IPS-15b (cell line): ENCODE data around the gene EDA.

ENCODE experiments used
- H3K27me3 ChIP-seq: one replicate; pipeline ENCODE4 v1.6.1; 2013; ENCODE audit warnings: low read length; ENCODE audit not compliant: control insufficient read depth, insufficient read depth
- H3K36me3 ChIP-seq: one replicate; pipeline ENCODE4 v1.6.1; 2013; ENCODE audit warnings: low read length; ENCODE audit not compliant: control insufficient read depth, insufficient read depth
- H3K4me1 ChIP-seq: one replicate; pipeline ENCODE4 v1.6.1; 2013; ENCODE audit warnings: mild to moderate bottlenecking, low read length; ENCODE audit not compliant: control insufficient read depth, insufficient read depth
- H3K4me3 ChIP-seq: one replicate; pipeline ENCODE4 v1.5.1; 2013; ENCODE audit warnings: low read depth, low read length
- H3K9ac ChIP-seq: one replicate; pipeline ENCODE4 v1.6.1; 2013; ENCODE audit warnings: low read depth, mild to moderate bottlenecking, low read length
- H3K9me3 ChIP-seq: one replicate; pipeline ENCODE4 v1.6.1; 2013; ENCODE audit warnings: mild to moderate bottlenecking, low read length; ENCODE audit not compliant: control insufficient read depth, insufficient read depth

The EDA gene

DNA sequence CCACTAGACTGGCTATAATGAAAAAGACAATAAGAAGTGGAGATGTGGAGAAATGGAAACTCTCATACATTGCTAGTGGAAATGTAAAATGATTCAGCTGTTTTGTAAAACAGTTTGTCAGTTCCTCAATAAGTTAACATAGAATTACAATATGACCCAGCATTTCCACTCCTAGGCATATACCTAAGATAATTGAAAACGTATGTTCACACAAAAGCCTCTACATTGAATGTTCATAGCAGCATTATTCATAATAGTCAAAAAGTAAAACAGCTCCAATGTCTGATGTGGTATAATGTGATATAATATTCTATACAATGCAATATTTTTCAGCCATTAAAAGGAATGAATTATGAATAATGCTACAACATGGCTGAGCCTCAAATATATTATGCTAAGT lies 10.2 kb downstream of the EDA start:
- Histone ChIP-seq H3K9ac (no peak overlapping the region), H3K36me3 (no peaks in the 10 kb centered on the region), H3K9me3 (no peaks in the 10 kb centered on the region), H3K4me3 (no peak overlapping the region), H3K4me1 (peaks cover 2% of the 10 kb centered on the region), H3K27me3 (no peaks in the 10 kb centered on the region)

DNA sequence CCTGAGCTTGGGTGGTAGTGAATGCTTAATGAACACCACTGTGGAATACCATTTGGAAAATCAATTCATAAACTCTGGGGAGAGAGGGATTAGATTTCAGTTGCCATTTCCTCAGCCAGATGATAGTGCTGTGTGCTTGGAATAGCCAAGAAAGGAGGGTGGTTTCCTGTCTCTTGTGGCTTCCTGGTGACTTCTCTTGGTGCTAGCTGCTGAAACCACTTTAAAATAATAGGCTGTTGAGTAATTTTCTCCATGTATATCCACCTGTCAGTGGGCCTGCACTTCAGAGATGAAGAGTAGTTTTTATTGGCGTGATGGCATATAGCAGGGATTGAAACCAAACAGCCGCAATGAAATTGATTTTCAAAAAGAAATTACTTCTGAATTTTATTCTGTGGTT lies 11.8 kb downstream of the EDA start:
- peaks cover 2% of the 10 kb centered on the region for H3K4me1 ChIP-seq
- no peaks in the 10 kb centered on the region for H3K36me3 ChIP-seq
- no peaks in the 10 kb centered on the region for H3K9me3 ChIP-seq
- H3K27me3 ChIP-seq, result no peaks in the 10 kb centered on the region
- H3K4me3 ChIP-seq, result no peak overlapping the region
- H3K9ac ChIP-seq, result no peak overlapping the region

DNA sequence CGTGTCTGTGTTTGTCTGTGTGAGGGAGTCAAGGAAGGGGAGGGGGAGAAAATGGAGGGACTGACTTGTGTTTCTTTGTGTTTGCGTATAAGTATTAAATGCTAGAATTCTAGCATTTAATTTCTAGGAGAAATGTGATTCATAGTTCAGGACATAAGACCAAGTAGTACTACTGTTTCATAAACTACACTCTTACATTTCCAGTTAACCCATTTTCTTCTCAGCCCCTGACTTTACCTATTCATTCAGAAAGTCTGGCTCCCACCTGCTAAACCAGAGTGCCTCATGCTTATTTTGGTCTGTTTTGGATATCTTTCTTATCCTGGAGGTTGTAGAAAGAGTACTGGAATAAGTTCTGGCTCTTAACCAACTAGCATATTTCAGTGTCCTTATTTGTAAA lies 14.2 kb downstream of the EDA start:
- Histone ChIP-seq H3K9me3 (no peaks in the 10 kb centered on the region), H3K9ac (no peak overlapping the region), H3K4me3 (no peak overlapping the region), H3K27me3 (no peaks in the 10 kb centered on the region), H3K4me1 (peaks cover 2% of the 10 kb centered on the region), H3K36me3 (no peaks in the 10 kb centered on the region)

DNA sequence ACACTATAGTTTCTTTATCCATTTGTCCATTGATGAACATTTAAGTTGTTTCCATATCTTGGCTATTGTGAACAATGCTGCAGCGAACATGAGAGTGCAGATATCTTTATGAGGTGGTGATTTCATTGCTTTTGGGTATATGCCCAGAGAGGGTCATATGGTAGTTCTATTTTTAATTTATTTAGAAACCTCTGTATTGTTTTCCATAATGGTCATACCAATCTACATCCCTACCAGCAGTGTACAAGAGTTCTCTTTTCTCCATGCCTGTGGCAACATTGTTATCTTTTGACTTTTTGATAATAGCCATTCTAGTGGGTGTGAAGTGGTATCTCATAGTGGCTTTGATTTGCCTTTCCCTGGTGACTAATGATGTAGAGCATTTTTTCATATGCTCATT lies 48.8 kb downstream of the EDA start:
- Histone ChIP-seq H3K4me3 (no peak overlapping the region), H3K36me3 (no peaks in the 10 kb centered on the region), H3K9ac (no peak overlapping the region), H3K9me3 (peaks cover 9% of the 10 kb centered on the region), H3K4me1 (no peaks in the 10 kb centered on the region), H3K27me3 (no peaks in the 10 kb centered on the region)

DNA sequence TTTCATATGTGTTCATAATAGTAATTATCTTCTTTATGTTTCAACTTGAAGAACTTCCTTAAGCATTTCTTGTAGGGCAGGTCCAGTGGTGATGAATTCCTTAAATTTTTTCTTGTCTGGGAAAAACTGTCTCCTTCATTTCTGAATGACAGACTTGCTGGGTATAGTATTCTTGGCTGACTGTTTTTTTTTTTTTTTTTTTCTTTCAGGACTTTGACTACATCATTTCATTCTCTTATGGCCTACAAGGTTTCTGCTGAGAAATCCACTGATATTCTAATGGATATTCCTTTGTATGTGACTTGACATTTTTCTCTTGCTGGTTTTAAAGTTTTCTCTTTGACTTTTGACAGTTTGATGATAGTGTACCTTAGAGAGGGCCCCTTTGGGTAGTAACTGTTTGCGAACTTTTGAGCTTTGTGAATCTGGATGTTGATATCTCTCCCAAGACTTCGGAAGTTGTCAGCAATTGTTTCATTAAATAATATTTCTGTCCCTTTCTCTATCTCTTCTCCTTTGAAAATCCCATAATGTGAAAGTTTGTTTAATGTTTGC lies 54.2 kb downstream of the EDA start:
- H3K9me3 ChIP-seq, result peaks cover 9% of the 10 kb centered on the region

DNA sequence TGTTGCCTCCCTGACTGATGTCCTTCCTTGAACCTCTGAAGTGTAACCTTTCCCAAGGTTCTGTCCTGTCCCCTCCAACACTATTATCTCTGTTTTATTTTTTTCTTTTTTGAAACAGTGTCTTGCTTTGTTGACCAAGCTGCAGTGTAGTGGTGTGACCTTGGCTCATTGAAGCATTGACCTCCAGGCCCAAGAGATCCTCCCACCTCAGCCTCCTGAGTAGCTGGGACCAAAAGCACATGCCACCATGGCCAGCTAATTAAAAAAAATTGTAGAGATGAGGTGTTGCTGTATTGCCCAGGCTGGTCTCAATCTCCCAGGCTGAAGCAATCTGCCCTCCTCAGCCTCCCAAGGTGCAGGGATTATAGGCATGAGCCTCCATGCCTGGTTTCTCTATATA lies 59.0 kb downstream of the EDA start:
- Histone ChIP-seq H3K36me3 (no peaks in the 10 kb centered on the region), H3K4me1 (no peaks in the 10 kb centered on the region), H3K27me3 (no peaks in the 10 kb centered on the region), H3K9ac (no peak overlapping the region), H3K4me3 (no peak overlapping the region), H3K9me3 (no peaks in the 10 kb centered on the region)

More for the DNA sequence above, 54.2 kb downstream of the EDA start:
- Histone ChIP-seq H3K9ac (no peak overlapping the region), H3K4me1 (no peaks in the 10 kb centered on the region), H3K4me3 (no peak overlapping the region), H3K27me3 (no peaks in the 10 kb centered on the region), H3K36me3 (no peaks in the 10 kb centered on the region)

DNA sequence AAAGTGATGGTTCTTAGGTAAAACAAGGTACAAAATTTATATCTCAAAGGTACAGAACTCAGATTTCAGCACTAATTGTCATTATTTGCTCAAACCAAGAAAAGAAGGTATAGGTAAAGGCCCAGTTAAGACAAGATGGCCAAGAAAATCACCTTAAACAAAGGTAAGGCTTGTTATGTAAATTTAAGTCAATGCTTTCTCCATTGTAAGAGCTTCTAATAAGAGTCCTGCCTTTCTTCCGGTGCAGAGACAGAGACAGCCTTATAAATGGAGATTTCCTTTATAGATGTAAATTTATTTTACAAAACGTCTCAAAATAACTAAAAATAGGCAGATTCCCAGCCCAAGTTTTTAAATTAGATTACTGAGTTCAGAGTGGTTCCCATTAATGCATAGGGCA lies 89.9 kb downstream of the EDA start:
- H3K9ac ChIP-seq, result no peak overlapping the region
- H3K9me3 ChIP-seq, result no peaks in the 10 kb centered on the region
- no peaks in the 10 kb centered on the region for H3K36me3 ChIP-seq
- no peak overlapping the region for H3K4me3 ChIP-seq
- no peaks in the 10 kb centered on the region for H3K4me1 ChIP-seq
- H3K27me3 ChIP-seq, result no peaks in the 10 kb centered on the region

DNA sequence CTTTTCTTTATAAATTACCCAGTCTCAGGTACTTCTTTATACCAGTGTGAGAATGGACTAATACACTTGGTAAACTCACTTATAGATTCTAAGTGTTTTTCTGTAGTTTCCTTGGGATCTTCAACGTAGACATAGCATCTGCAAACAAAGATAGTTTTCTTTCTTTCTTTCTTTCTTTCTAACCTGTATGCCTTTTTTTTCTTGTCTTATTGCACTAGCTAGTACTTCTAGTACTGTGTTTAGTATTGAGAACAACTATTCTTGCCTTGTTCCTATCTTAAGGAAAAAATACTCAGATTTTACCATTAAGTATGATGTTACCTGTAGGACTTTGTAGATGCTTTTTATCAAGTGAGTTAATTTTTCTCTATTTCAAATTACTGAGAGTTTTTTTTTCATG lies 102.2 kb downstream of the EDA start:
- Histone ChIP-seq H3K27me3 (no peaks in the 10 kb centered on the region), H3K4me3 (no peak overlapping the region), H3K9ac (no peak overlapping the region), H3K36me3 (no peaks in the 10 kb centered on the region), H3K4me1 (no peaks in the 10 kb centered on the region), H3K9me3 (peaks cover 10% of the 10 kb centered on the region)

DNA sequence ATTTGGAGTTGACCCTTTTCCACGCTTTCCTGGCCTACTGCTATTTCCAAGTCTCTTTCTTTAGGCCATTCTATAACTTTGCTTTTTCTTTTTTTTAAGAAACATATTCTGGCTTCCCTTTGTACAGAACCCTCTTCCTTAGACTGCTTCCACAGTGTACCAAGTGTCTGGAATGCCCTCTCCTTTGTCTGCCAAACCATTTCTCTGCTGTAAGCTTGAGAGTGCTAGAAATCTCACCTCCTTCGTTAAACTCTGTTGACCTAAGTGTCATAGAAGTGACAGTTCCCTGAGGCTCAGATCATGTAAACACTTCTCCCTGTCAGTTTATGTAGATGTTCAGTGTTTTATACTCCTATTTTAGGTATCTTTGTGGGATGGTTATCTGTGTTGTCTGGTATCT lies 108.4 kb downstream of the EDA start:
- no peak overlapping the region for H3K4me3 ChIP-seq
- H3K27me3 ChIP-seq, result no peaks in the 10 kb centered on the region
- no peaks in the 10 kb centered on the region for H3K4me1 ChIP-seq
- no peaks in the 10 kb centered on the region for H3K36me3 ChIP-seq
- no peak overlapping the region for H3K9ac ChIP-seq
- no peaks in the 10 kb centered on the region for H3K9me3 ChIP-seq

DNA sequence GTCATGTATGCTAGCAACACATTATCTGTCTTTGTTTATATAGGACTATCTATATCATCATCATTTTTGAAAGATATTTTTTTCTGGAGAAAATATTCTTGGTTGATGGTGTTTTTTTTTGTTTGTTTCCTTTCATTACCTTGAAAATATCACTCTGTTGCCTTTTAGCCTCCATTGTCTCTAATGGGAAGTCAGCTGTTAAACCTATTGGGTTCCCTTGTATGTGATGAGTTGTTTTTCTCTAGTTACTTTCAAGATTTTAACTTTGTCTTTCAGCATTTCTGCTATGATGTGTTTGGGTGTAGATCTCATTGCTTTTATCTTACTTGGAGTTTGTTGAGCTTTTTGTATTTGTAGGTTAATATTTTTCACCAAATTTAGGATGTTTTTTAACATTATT lies 124.4 kb downstream of the EDA start:
- Histone ChIP-seq H3K36me3 (no peaks in the 10 kb centered on the region), H3K27me3 (no peaks in the 10 kb centered on the region), H3K9ac (no peak overlapping the region), H3K4me1 (no peaks in the 10 kb centered on the region), H3K4me3 (no peak overlapping the region), H3K9me3 (no peaks in the 10 kb centered on the region)

DNA sequence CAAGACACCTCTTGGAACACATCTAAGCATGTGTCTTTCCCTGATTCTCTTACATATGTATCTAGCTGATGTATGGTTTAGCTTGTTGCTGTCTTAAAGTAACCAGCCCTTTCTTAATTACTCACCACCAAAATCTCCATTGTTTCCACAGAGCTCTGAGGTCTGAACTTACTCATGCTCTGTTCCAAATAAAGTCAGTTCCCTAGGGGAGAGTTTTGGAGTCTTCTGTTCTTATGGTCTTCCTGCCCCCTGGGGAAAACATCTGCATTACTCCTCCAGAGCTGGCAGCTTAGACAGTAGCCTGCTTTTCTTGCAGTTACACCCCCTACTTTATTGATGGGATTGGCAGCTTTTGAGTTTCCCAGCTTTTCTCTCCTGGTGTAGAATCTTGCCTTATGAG lies 125.8 kb downstream of the EDA start:
- H3K9ac ChIP-seq, result no peak overlapping the region
- H3K27me3 ChIP-seq, result no peaks in the 10 kb centered on the region
- H3K36me3 ChIP-seq, result no peaks in the 10 kb centered on the region
- H3K4me3 ChIP-seq, result no peak overlapping the region
- no peaks in the 10 kb centered on the region for H3K9me3 ChIP-seq
- no peaks in the 10 kb centered on the region for H3K4me1 ChIP-seq

DNA sequence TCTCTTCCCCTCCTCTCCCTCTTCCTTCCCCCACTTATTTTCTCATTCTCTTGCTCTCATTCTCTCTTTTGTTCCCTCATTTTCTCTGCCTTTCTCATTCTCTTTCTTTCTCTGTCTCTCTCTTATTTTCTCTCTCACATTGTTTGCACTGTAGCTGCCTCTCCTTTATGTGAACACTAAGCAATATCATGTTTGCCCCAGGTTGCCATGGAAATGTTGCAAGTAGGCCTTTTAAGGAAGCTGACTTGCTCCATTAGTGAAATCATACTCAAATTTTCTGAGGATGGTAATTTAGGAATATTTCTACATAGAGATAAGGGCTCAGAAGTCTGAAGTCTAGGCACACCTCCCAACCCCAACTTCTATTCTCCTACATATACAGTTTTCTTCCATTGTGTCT lies 130.1 kb downstream of the EDA start:
- no peaks in the 10 kb centered on the region for H3K27me3 ChIP-seq
- no peak overlapping the region for H3K9ac ChIP-seq
- H3K36me3 ChIP-seq, result no peaks in the 10 kb centered on the region
- H3K9me3 ChIP-seq, result no peaks in the 10 kb centered on the region
- H3K4me3 ChIP-seq, result no peak overlapping the region
- no peaks in the 10 kb centered on the region for H3K4me1 ChIP-seq

DNA sequence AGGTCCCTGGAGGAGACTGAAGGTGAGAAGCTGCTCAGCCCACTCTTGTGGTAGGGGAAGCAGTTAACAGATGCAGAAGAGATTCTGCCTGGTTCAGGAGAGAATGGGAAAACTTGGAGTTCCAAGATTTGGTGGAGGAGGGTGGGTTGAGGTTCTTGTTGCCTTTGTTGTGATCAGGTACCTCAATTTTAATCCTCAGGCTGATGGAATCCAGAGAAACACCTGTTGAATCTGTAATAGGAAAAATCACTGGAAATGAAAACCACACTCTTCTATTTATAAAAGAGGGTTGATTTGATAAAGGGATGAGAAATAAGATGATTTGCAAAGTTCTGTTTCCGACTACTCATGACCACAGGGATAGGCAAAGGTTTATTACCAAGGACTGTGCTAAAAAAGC lies 132.1 kb downstream of the EDA start:
- Histone ChIP-seq H3K27me3 (no peaks in the 10 kb centered on the region), H3K4me3 (no peak overlapping the region)

More for the DNA sequence above, 132.1 kb downstream of the EDA start:
- no peak overlapping the region for H3K9ac ChIP-seq
- H3K4me1 ChIP-seq, result no peaks in the 10 kb centered on the region
- no peaks in the 10 kb centered on the region for H3K36me3 ChIP-seq
- H3K9me3 ChIP-seq, result no peaks in the 10 kb centered on the region
